ENCODE measurements around the gene TMEM91.
"Not testable (repeated sequence)": the region's sequence is repeated elsewhere in the genome, so short reads cannot be mapped to it uniquely, and the experiment has no call there.

Gene TMEM91

GRCh38 chr19:41403181-41403970 is 27.0 kb downstream of the TMEM91 start:
- TF ChIP-seq CTCF (conservative IDR thresholded peaks at IDR 0.05; ENCODE audit: low read depth, low read length), result no peak
- no peak overlapping the region for H3K4me3 ChIP-seq (ENCODE audit: low read length)
- no peak for DNase-seq (ENCODE audit: low read depth)

- no peak for DNase-seq (ENCODE audit: low read depth)
- no peak for TF ChIP-seq CTCF (conservative IDR thresholded peaks at IDR 0.05; ENCODE audit: low read depth, low read length)
- H3K4me3 ChIP-seq (ENCODE audit: low read length), result no peak overlapping the region
Observed at GRCh38 chr19:41405776-41406175, 29.4 kb downstream of the TMEM91 start.

- no peak for TF ChIP-seq CTCF (conservative IDR thresholded peaks at IDR 0.05; ENCODE audit: low read depth, low read length)
- H3K4me3 ChIP-seq (ENCODE audit: low read length), result no peak overlapping the region
- no peak for DNase-seq (ENCODE audit: low read depth)
Observed at GRCh38 chr19:41407271-41407670, 30.9 kb downstream of the TMEM91 start.

- no peak overlapping the region for H3K4me3 ChIP-seq (ENCODE audit: low read length)
- DNase-seq (ENCODE audit: low read depth), result no peak
- no peak for TF ChIP-seq CTCF (conservative IDR thresholded peaks at IDR 0.05; ENCODE audit: low read depth, low read length)
Observed at GRCh38 chr19:41408256-41408655, 31.9 kb downstream of the TMEM91 start.

- not testable (repeated sequence) for DNase-seq (ENCODE audit: low read depth)
Observed at GRCh38 chr19:41408846-41409245, 32.5 kb downstream of the TMEM91 start.

GRCh38 chr19:41409288-41409687 is 33.0 kb downstream of the TMEM91 start:
- no peak for TF ChIP-seq CTCF (conservative IDR thresholded peaks at IDR 0.05; ENCODE audit: low read depth, low read length)
- H3K4me3 ChIP-seq (ENCODE audit: low read length), result no peak overlapping the region
- DNase-seq (ENCODE audit: low read depth), result peak; percentile 73

More at GRCh38 chr19:41408846-41409245, 32.5 kb downstream of the TMEM91 start:
- H3K4me3 ChIP-seq (ENCODE audit: low read length), result not testable (repeated sequence)

- DNase-seq (ENCODE audit: low read depth), result no peak
- no peak for TF ChIP-seq CTCF (conservative IDR thresholded peaks at IDR 0.05; ENCODE audit: low read depth, low read length)
- H3K4me3 ChIP-seq (ENCODE audit: low read length), result no peak overlapping the region
Observed at GRCh38 chr19:41410336-41411054, 34.2 kb downstream of the TMEM91 start.
